Neuronal stem cell (in vitro differentiated cells): ENCODE data around the gene BCL6.

Experiments used
- DNase-seq: peaks from one replicate; pipeline ENCODE4 v3.0.0-alpha.2; 2013; ENCODE audit warnings: low spot score
- H2AFZ ChIP-seq: one replicate; pipeline ENCODE4 v1.6.1; 2013; ENCODE audit warnings: mild to moderate bottlenecking, low read length, inconsistent platforms
- H2AK5ac ChIP-seq: 2 replicates; pipeline ENCODE4 v1.6.1; 2013; ENCODE audit warnings: low read depth, mild to moderate bottlenecking, inconsistent platforms, low read length, moderate library complexity, mixed read lengths
- H2BK120ac ChIP-seq: 2 replicates; pipeline ENCODE4 v1.6.1; 2013; ENCODE audit warnings: low read depth, mild to moderate bottlenecking, inconsistent platforms, low read length, moderate library complexity, mixed read lengths
- H2BK12ac ChIP-seq: one replicate; pipeline ENCODE4 v1.6.1; 2013; ENCODE audit warnings: low read length, inconsistent platforms
- H2BK15ac ChIP-seq: 2 replicates; pipeline ENCODE4 v1.6.1; 2013; ENCODE audit warnings: mild to moderate bottlenecking, low read length, inconsistent platforms, mixed read lengths
- H2BK5ac ChIP-seq: one replicate; pipeline ENCODE4 v1.6.1; 2013; ENCODE audit warnings: inconsistent platforms, mild to moderate bottlenecking, low read length, moderate library complexity
- H3K14ac ChIP-seq: one replicate; pipeline ENCODE4 v1.6.1; 2013; ENCODE audit warnings: low read length, inconsistent platforms
- H3K18ac ChIP-seq: 2 replicates; pipeline ENCODE4 v1.6.1; 2013; ENCODE audit warnings: low read length, inconsistent platforms
- H3K23ac ChIP-seq: 2 replicates; pipeline ENCODE4 v1.6.1; 2013; ENCODE audit warnings: low read depth, mild to moderate bottlenecking, mixed read lengths, low read length, inconsistent platforms; ENCODE audit not compliant: poor library complexity
- H3K27ac ChIP-seq: replicated peaks from 3 replicates; pipeline ENCODE4 v1.5.1; 2013; ENCODE audit warnings: low read length, inconsistent platforms
- H3K27me3 ChIP-seq, 3 experiments: 2 replicates each; pipeline ENCODE4 v1.6.1; 2013; ENCODE audit warnings: low read length in 3 of 3, mild to moderate bottlenecking in 2 of 3, inconsistent platforms in 1 of 3, low read depth in 1 of 3, mixed read lengths in 1 of 3, moderate library complexity in 1 of 3; ENCODE audit not compliant: control insufficient read depth in 3 of 3, insufficient read depth in 3 of 3
- H3K36me3 ChIP-seq, 2 donors: replicated peaks in 1 of 2; 2 replicates each; pipeline ENCODE4 v1.6.1; 2013; ENCODE audit warnings: low read length in 2 of 2; ENCODE audit not compliant: control insufficient read depth in 2 of 2, insufficient read depth in 2 of 2
- H3K4ac ChIP-seq: 2 replicates; pipeline ENCODE4 v1.6.1; 2013; ENCODE audit warnings: inconsistent platforms, mild to moderate bottlenecking, low read length, moderate library complexity
- H3K4me1 ChIP-seq, 2 donors: 1 replicate in 1 of 2; 2 replicates in 1 of 2; pipeline ENCODE4 v1.6.1; 2013; ENCODE audit warnings: low read length in 2 of 2, low read depth in 1 of 2; ENCODE audit not compliant: control insufficient read depth in 2 of 2, insufficient read depth in 1 of 2
- H3K4me2 ChIP-seq: one replicate; pipeline ENCODE4 v1.6.1; 2013; ENCODE audit warnings: mild to moderate bottlenecking, low read length, inconsistent platforms; ENCODE audit not compliant: insufficient read depth, poor library complexity, severe bottlenecking
- H3K4me3 ChIP-seq, 2 donors: 2 replicates each; pipeline ENCODE4 v1.5.1; 2013; ENCODE audit warnings: low read length in 2 of 2, mild to moderate bottlenecking in 2 of 2, inconsistent platforms in 1 of 2, moderate library complexity in 1 of 2
- H3K79me1 ChIP-seq: one replicate; pipeline ENCODE4 v1.6.1; 2013; ENCODE audit warnings: low read depth, mild to moderate bottlenecking, inconsistent platforms, low read length, moderate library complexity
- H3K9ac ChIP-seq: one replicate; pipeline ENCODE4 v1.6.1; 2013; ENCODE audit warnings: mild to moderate bottlenecking, low read depth, low read length, inconsistent platforms; ENCODE audit not compliant: poor library complexity
- H3K9me3 ChIP-seq, 2 donors: replicated peaks in 1 of 2; 2 replicates each; pipeline versions ENCODE3 to v1.6.1; 2013; ENCODE audit warnings: low read length in 2 of 2, mild to moderate bottlenecking in 2 of 2, inconsistent platforms in 1 of 2, low read depth in 1 of 2, mixed read lengths in 1 of 2, moderate library complexity in 1 of 2; ENCODE audit not compliant: control insufficient read depth in 2 of 2, insufficient read depth in 1 of 2
- H4K8ac ChIP-seq: one replicate; pipeline ENCODE4 v1.6.1; 2013; ENCODE audit warnings: low read depth, mild to moderate bottlenecking, inconsistent platforms, low read length, moderate library complexity
- H4K91ac ChIP-seq: one replicate; pipeline ENCODE4 v1.6.1; 2013; ENCODE audit warnings: low read length, low read depth, mild to moderate bottlenecking, inconsistent platforms; ENCODE audit not compliant: poor library complexity
- WGBS, 2 donors: extraction: QIAGEN DNeasy Blood & Tissue Kit; methylation state at CpG; one replicate each; pipeline ENCODE4 v1.1.7; 2013; ENCODE audit warnings: missing lambda C conversion rate in 2 of 2, mixed read lengths in 1 of 2; ENCODE audit not compliant: insufficient read length in 2 of 2, insufficient replicate concordance in 1 of 2; ENCODE audit errors: extremely low coverage in 2 of 2; 5-methylcytosine and 5-hydroxymethylcytosine counted together

BCL6 gene

DNA sequence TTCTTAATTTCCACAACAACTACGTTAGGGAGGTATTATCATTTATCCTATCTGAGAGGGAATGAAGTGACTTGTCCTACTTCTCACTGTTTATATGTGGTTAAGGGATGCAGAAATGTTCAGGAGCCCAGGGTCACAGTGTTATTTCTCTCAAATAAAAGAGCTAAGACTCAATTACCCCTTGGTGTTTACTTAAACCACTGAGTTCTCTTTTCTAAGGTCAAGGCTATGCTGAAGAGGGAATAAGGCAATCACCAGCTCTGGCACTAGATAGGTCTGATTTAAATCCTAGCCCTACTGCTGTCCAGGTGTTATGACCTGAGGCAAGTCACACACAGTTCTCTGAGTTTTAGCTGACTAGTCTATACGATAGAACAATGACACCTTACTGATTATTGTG is 35.7 kb upstream of the BCL6 start:
- Histone ChIP-seq H4K8ac (no peak overlapping the region), H4K91ac (no peak overlapping the region), H3K4me3 (no peak overlapping the region), H3K4me1 (peaks cover 0 to 5% of the 10 kb centered on the region in 2 donors), H3K18ac (no peak overlapping the region), H2AK5ac (no peak overlapping the region), H2BK120ac (no peak overlapping the region), H3K14ac (no peak overlapping the region), H3K9ac (no peak overlapping the region), H3K27me3 (no peaks in the 10 kb centered on the region), H3K9me3 (no peaks in the 10 kb centered on the region), H3K23ac (no peak overlapping the region), H2BK5ac (no peak overlapping the region), H3K27ac (no peak overlapping the region), H2BK15ac (no peak overlapping the region), H3K36me3 (no peaks in the 10 kb centered on the region), H3K4ac (no peak overlapping the region), H2BK12ac (no peak overlapping the region), H2AFZ (no peak overlapping the region), H3K4me2 (no peak overlapping the region), H3K79me1 (no peaks in the 10 kb centered on the region)
- WGBS, 2 donors = no CpG with 5 or more reads among the region's 2 CpGs
- no peak for DNase-seq

DNA sequence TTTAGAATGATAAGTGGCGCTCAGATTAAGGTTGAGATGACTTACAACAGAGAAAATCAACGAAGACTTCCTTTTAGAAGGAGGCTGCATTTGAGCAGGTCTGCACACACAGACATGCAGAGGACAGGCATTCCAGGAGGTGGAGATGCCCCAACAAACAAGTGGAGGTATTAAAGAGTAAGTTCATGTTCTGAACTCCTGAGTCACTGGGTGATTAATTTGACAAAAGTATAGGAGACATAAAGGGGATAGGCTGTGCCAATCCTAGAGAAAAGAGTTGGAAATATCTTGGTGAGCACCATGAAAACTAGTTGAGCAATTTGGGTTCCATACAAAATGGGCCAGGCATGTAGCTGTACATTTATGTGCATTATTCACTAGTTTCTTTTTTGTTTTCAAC is 33.5 kb upstream of the BCL6 start:
- no peaks in the 10 kb centered on the region for H3K36me3 ChIP-seq
- no peaks in the 10 kb centered on the region for H3K79me1 ChIP-seq
- H2BK120ac ChIP-seq = no peak overlapping the region
- H3K18ac ChIP-seq = no peak overlapping the region
- H3K4me1 ChIP-seq = peaks cover 0 to 5% of the 10 kb centered on the region in 2 donors
- no peak overlapping the region for H4K8ac ChIP-seq
- no peak overlapping the region for H2AK5ac ChIP-seq
- no peak overlapping the region for H3K4me2 ChIP-seq
- no peak overlapping the region for H3K27ac ChIP-seq
- H3K23ac ChIP-seq = no peak overlapping the region
- no peak overlapping the region for H3K4me3 ChIP-seq
- H2AFZ ChIP-seq = no peak overlapping the region
- no peaks in the 10 kb centered on the region for H3K9me3 ChIP-seq
- no peak overlapping the region for H4K91ac ChIP-seq
- no CpG with 5 or more reads among the region's 2 CpGs for WGBS, 2 donors
- H3K9ac ChIP-seq = no peak overlapping the region
- H2BK15ac ChIP-seq = no peak overlapping the region
- no peak overlapping the region for H2BK12ac ChIP-seq
- H3K27me3 ChIP-seq = no peaks in the 10 kb centered on the region
- H3K14ac ChIP-seq = no peak overlapping the region
- H2BK5ac ChIP-seq = no peak overlapping the region
- DNase-seq = no peak
- no peak overlapping the region for H3K4ac ChIP-seq

- WGBS, 2 donors = no CpG with 5 or more reads among the region's 6 CpGs
- Histone ChIP-seq H3K36me3 (no peaks in the 10 kb centered on the region), H3K27me3 (peaks cover 0 to under 1% (median 0%) of the 10 kb centered on the region in 3 experiments), H3K4ac (no peak overlapping the region), H2BK120ac (no peak overlapping the region), H2AFZ (no peak overlapping the region), H2BK12ac (no peak overlapping the region), H3K9ac (no peak overlapping the region), H3K14ac (no peak overlapping the region), H3K4me3 (no peak overlapping the region), H3K4me2 (no peak overlapping the region), H3K4me1 (peaks cover 0 to 5% of the 10 kb centered on the region in 2 donors), H3K27ac (no peak overlapping the region), H2BK5ac (no peak overlapping the region), H3K9me3 (no peaks in the 10 kb centered on the region), H2BK15ac (no peak overlapping the region), H4K8ac (no peak overlapping the region), H3K18ac (no peak overlapping the region), H4K91ac (no peak overlapping the region), H3K23ac (no peak overlapping the region), H3K79me1 (no peaks in the 10 kb centered on the region), H2AK5ac (no peak overlapping the region)
- no peak for DNase-seq
Measured at GRCh38 chr3:187777331-187777941, 32.2 kb upstream of the BCL6 start.

DNA sequence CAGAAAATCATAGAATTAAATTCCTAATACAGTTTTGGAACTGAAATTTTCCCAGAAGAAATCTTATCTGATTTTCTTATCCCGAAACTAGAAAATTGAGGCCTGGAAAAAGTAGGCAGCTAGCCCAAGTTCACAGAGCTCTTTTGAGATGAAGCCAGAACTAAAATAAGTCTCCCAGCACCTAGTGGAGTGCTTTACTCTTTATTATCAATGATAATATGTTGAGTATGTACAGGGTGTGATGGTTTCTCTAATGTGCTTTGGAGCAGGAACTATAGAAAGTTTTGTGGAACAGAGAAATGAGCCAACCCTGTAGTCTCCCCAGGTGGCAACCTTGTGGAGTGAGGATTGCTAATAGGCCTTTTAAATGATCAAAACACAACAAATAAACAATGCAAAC is 30.3 kb upstream of the BCL6 start:
- Histone ChIP-seq H2BK12ac (no peak overlapping the region), H3K27ac (no peak overlapping the region), H2BK5ac (no peak overlapping the region), H3K4ac (no peak overlapping the region), H3K4me1 (no peaks in the 10 kb centered on the region), H3K79me1 (no peaks in the 10 kb centered on the region), H3K14ac (no peak overlapping the region), H3K9me3 (no peaks in the 10 kb centered on the region), H4K91ac (no peak overlapping the region), H2AK5ac (no peak overlapping the region), H2BK120ac (no peak overlapping the region), H3K18ac (no peak overlapping the region), H4K8ac (no peak overlapping the region), H3K4me2 (no peak overlapping the region), H3K9ac (no peak overlapping the region), H2AFZ (no peak overlapping the region), H3K4me3 (no peak overlapping the region), H3K23ac (no peak overlapping the region), H2BK15ac (no peak overlapping the region), H3K36me3 (no peaks in the 10 kb centered on the region), H3K27me3 (peaks cover 0 to 4% (median 0%) of the 10 kb centered on the region in 3 experiments)
- WGBS, 2 donors = no CpG with 5 or more reads among the region's 1 CpG
- DNase-seq = no peak
